HG03460 (cell line): Measurements from ENCODE around the gene AGBL5.

Experiments
- ATAC-seq: cut with Tn5 transposase; IDR thresholded peaks from one replicate; pipeline ENCODE4 v1.9.1; 2021; ENCODE audit not compliant: unreplicated experiment

The AGBL5 gene

DNA sequence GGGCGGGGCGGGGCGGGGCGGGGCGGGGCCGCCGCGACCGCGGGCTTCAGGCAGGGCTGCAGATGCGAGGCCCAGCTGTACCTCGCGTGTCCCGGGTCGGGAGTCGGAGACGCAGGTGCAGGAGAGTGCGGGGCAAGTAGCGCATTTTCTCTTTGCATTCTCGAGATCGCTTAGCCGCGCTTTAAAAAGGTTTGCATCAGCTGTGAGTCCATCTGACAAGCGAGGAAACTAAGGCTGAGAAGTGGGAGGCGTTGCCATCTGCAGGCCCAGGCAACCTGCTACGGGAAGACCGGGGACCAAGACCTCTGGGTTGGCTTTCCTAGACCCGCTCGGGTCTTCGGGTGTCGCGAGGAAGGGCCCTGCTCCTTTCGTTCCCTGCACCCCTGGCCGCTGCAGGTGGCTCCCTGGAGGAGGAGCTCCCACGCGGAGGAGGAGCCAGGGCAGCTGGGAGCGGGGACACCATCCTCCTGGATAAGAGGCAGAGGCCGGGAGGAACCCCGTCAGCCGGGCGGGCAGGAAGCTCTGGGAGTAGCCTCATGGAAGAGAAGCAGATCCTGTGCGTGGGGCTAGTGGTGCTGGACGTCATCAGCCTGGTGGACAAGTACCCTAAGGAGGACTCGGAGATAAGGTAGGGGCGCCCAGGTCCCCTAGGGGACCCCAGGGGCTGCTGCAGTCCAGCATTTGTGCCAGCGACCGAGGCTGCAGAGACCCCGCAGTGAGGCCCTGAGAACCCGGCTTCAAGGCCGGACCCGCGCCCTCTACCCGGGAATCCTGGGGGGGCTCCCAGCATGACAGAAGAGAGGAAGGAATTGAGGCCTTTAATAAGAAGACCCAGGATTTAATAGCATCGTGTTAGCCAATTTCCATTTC is 35.5 kb downstream of the AGBL5 start, which contains the start of gene KHK:
Gene KHK (plus strand): TSS at position 49 of the 870 bp plus-strand sequence. CDS start 488 bp downstream, at position 537.
- peak; percentile 20 for ATAC-seq

GRCh38 chr2:27087823-27088410 is 36.4 kb downstream of the AGBL5 start:
- no peak for ATAC-seq

GRCh38 chr2:27088634-27089033 is 37.2 kb downstream of the AGBL5 start:
- no peak for ATAC-seq

- ATAC-seq, result no peak
Observed at GRCh38 chr2:27089111-27089954, 37.9 kb downstream of the AGBL5 start.

DNA sequence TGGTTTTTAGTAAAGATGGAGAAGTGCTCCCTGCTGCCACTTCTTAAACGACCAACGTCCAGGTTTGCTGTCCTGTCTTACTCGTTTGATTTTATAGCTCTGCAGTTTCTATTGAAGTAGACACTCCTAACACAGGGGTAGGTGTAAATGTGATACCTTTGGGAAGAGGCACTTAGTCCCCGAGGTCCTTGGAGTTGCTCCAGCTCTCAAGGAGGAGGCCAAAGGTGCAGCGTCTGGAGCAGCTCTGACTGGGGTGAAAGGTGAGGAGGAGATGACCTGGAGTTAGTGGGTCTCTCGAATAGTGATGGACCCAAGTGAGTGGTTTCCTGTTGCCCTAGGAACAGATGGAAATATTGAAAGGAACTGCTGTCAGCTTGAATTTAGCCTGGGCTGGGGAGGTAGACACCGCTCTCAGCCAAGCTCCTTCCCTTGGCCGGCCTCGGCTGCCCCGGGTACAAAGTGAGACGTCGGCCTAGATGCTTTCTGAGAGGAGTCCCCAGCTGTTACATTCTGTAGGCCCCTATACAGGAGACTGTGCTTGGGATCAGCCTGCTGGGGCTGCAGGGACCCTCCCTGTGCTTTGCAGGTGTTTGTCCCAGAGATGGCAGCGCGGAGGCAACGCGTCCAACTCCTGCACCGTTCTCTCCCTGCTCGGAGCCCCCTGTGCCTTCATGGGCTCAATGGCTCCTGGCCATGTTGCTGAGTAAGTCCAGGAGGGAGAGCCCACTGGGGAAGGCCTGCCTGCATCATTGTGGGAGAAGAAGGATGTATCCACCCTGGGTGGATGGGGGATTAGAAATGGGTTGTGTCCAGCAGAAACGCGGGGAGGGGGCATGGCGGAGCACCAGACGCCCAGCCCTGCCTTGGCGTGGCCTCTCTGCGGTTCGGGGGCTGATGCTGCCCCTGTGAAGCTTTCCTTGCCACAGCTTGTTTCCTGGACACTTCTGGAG is 40.6 kb downstream of the AGBL5 start:
- no peak for ATAC-seq

GRCh38 chr2:27092696-27093429 is 41.4 kb downstream of the AGBL5 start:
- no peak for ATAC-seq

GRCh38 chr2:27093430-27094352 is 42.2 kb downstream of the AGBL5 start:
- no peak for ATAC-seq

GRCh38 chr2:27094353-27094984 is 43.0 kb downstream of the AGBL5 start:
- no peak for ATAC-seq

GRCh38 chr2:27095427-27095744 is 43.9 kb downstream of the AGBL5 start:
- no peak for ATAC-seq

- no peak for ATAC-seq
Observed at GRCh38 chr2:27095745-27096651, 44.5 kb downstream of the AGBL5 start.

DNA sequence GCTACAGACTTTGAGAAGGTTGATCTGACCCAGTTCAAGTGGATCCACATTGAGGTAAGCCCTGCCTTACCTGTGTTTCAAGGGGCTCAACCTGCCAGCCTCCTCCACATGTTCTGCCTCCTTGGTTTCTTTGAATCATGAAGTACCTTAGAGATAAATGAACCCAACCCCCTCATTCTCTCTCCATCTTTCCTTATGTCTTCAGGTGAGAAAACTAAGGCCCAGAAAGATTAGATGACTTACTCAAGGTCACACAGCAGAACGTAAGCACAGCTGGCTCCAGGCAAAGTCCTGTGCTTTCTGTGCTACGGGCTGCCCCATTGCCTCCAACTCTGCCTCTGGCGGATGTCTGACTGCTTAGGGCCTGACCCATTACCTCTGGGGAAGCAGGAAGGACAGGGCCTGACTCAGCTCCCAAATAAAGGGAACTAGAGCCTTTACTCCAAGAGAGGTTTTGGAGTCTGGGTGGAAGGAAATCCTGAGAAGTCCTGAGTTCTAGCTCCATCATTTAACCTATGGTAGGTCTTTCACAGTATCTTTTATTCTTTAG is 45.4 kb downstream of the AGBL5 start:
- ATAC-seq, result no peak

- ATAC-seq, result no peak
Observed at GRCh38 chr2:27097341-27097740, 45.9 kb downstream of the AGBL5 start.

DNA sequence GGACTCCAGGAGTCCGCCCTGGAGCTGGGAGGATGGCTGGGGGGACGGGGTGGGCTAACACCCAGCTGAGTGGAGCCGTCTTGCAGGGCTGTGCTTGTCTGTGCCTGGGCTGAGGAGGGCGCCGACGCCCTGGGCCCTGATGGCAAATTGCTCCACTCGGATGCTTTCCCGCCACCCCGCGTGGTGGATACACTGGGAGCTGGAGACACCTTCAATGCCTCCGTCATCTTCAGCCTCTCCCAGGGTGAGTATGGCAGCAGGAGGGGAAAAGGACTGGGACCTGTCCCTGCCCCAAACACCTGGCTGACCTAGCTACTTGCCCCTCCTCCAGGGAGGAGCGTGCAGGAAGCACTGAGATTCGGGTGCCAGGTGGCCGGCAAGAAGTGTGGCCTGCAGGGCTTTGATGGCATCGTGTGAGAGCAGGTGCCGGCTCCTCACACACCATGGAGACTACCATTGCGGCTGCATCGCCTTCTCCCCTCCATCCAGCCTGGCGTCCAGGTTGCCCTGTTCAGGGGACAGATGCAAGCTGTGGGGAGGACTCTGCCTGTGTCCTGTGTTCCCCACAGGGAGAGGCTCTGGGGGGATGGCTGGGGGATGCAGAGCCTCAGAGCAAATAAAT is 48.0 kb downstream of the AGBL5 start:
- ATAC-seq, result no peak

GRCh38 chr2:27100036-27100435 is 48.6 kb downstream of the AGBL5 start:
- no peak for ATAC-seq

DNA sequence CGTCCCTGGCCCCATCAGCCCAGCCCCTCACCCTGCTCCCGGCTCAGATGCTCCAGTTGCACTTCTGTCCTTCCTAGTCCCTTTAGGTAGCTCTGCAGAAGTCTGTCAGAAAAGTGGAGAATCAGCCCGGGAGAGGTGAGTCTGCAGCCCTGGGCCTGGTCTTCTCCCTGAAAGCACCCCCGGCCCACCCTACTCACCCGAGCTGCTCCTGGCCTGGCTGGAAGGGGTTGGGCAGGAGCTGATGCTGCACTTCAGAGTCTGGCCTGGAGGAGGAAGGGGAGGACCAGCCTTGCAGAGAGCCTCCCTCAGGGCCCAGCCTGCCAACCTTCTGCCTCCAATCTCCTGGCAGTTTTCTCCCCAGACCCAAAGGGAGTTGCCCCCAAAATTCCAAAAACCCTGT is 50.9 kb downstream of the AGBL5 start:
- ATAC-seq, result no peak

DNA sequence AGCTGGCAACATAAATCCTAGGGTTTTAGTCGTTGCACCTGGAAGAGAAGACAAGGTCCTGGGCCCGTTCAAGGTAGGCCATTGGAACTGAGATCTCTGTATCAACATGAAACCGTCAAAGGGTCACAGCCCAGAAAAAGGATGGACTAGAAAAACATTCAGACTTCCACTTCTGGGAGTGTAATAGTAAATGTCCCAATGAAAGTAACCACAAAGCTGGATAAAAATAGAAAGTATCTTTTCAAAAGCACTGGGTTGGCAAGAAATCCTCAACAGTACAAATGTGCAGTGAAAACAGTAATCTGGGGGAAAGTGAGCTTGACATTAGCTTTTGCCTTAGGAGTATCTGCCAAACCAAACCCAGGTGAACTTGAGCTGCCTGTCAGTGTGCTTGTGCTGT is 54.5 kb downstream of the AGBL5 start:
- ATAC-seq, result no peak

DNA sequence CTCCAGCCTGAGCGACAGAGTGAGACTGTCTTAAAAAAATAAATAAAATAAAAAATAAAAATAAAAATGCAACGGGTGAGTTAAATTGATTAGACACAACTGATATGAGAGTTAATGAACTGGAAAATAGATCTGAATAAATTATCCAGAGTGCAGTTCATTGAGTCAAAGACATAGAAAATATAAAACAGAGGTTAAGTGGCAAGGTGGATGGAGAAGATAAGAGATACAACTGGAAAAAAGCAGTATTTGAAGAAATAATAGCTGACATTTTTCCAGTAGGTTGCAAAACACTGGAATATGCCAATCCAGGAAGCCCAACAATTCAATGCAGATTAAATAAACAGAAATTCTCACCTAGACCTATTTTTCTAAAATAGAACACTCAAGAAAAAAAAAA is 56.8 kb downstream of the AGBL5 start:
- no peak for ATAC-seq
